Gastrocnemius medialis (tissue), 4 donors: Measurements from ENCODE around the gene SUPT20H.
A peak's percentile ranks its signal among the peaks of the same experiment; 100 is the strongest.

Experiments used
- POLR2A ChIP-seq, 2 donors: fragments of 450-650 bp; IDR thresholded peaks; one replicate each; pipeline ENCODE4 v1.6.1; 2017; ENCODE audit warnings: antibody characterized with exemption in 2 of 2, mild to moderate bottlenecking in 2 of 2, moderate library complexity in 2 of 2
- TF ChIP-seq, protein P1 (sequence below), 5 experiments: fragments of 450-650 bp in 3 of 5; fragments of 200-600 bp in 2 of 5; sonication (generic) in 2 of 5; IDR thresholded peaks in 4 of 5; conservative IDR thresholded peaks in 1 of 5; 1 replicate in 4 of 5; 2 replicates in 1 of 5; pipeline ENCODE4 v1.5.1; 2016 to 2019; ENCODE audit warnings: antibody characterized with exemption in 5 of 5, mild to moderate bottlenecking in 3 of 5, moderate library complexity in 3 of 5

DNA sequence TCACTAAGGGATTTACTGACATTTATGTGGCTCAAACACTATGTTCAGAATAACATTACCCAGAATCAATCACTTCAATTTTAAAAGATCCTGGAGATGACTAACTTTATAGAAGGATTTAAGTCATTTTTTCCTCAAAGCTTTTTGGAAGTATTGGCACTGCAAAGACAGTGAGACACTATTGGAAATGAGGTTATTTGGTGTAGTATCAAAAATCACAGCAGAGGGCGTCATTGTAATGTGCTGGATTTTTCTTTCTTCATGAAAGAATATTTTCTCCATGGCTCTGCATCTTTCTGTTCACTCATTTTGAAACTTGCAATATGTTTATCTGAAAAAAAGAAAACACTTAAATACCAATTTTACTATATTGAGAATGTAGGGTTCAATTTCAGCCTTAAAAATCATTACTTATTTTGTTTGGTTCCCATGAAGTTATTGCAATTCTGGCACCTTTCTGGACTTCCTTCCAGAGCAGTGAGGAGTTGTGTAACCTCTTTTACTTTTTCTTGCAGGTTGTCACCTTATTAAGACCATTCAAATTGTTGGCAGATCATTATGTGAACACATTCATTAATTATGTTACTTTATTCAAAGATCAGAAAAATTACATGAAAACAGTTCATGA lies 49.7 kb upstream of the SUPT20H start:
- TF ChIP-seq, protein P1, sequence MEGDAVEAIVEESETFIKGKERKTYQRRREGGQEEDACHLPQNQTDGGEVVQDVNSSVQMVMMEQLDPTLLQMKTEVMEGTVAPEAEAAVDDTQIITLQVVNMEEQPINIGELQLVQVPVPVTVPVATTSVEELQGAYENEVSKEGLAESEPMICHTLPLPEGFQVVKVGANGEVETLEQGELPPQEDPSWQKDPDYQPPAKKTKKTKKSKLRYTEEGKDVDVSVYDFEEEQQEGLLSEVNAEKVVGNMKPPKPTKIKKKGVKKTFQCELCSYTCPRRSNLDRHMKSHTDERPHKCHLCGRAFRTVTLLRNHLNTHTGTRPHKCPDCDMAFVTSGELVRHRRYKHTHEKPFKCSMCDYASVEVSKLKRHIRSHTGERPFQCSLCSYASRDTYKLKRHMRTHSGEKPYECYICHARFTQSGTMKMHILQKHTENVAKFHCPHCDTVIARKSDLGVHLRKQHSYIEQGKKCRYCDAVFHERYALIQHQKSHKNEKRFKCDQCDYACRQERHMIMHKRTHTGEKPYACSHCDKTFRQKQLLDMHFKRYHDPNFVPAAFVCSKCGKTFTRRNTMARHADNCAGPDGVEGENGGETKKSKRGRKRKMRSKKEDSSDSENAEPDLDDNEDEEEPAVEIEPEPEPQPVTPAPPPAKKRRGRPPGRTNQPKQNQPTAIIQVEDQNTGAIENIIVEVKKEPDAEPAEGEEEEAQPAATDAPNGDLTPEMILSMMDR (IDR thresholded peaks at IDR 0.05 in 4 of 5, conservative IDR thresholded peaks at IDR 0.05 in 1 of 5): peak in 2 of 5 experiments; percentile 40 to 47
- TF ChIP-seq POLR2A (IDR thresholded peaks at IDR 0.05): no peak
